ENCODE data around the gene FARS2.

- TF ChIP-seq POLR2AphosphoS5 (IDR thresholded peaks at IDR 0.05) = no peak
- no peak for TF ChIP-seq CTCF (IDR thresholded peaks at IDR 0.05)
These were observed 550.7 kb downstream of the FARS2 start for GRCh38 chr6:5811997-5812396.

Measured in transverse colon (tissue), 4 donors.